Measurements from ENCODE around the gene PTPN4.
"Not testable (repeated sequence)": the region's sequence is repeated elsewhere in the genome, so short reads cannot be mapped to it uniquely, and the experiment has no call there.

The PTPN4 gene

GRCh38 chr2:119801040-119801439 is 41.3 kb downstream of the PTPN4 start:
- Histone ChIP-seq H3K36me3 (ENCODE audit: low read depth) (no peaks in the 10 kb centered on the region), H3K9me3 (ENCODE audit: severe bottlenecking) (no peaks in the 10 kb centered on the region), H3K27ac (ENCODE audit: poor library complexity, severe bottlenecking) (no peak overlapping the region), H3K4me1 (ENCODE audit: insufficient read depth, poor library complexity, severe bottlenecking) (no peaks in the 10 kb centered on the region), H3K4me3 (ENCODE audit: severe bottlenecking) (no peak overlapping the region), H3K27me3 (ENCODE audit: insufficient read depth, poor library complexity, severe bottlenecking) (no peaks in the 10 kb centered on the region)
- ATAC-seq (ENCODE audit: low read depth), result no peak
- DNase-seq (ENCODE audit: low spot score), result no peak
- no peak for TF ChIP-seq CTCF (IDR thresholded peaks at IDR 0.05; ENCODE audit: poor library complexity, severe bottlenecking)

DNA sequence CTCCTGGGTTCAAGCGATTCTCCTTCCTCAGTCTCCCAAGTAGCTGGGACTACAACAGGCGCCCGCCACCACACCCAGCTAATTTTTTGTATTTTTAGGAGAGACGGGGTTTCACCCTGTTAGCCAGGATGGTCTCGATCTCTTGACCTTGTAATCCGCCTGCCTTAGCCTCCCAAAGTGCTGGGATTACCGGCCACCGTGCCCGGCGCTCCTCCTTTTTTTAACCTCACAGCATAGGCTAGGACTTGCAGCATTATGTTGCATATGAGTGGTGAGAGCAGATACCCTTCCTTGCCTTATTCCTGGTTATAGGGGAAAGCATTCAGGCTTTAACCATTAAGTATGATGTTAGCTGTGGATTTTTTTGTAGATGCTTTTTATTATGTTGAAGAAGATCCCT is 42.3 kb downstream of the PTPN4 start:
- not testable (repeated sequence) for H3K9me3 ChIP-seq (ENCODE audit: severe bottlenecking); DNase-seq (ENCODE audit: low spot score); H3K4me1 ChIP-seq (ENCODE audit: insufficient read depth, poor library complexity, severe bottlenecking); H3K36me3 ChIP-seq (ENCODE audit: low read depth); ATAC-seq (ENCODE audit: low read depth); H3K27me3 ChIP-seq (ENCODE audit: insufficient read depth, poor library complexity, severe bottlenecking); H3K27ac ChIP-seq (ENCODE audit: poor library complexity, severe bottlenecking); H3K4me3 ChIP-seq (ENCODE audit: severe bottlenecking)

DNA sequence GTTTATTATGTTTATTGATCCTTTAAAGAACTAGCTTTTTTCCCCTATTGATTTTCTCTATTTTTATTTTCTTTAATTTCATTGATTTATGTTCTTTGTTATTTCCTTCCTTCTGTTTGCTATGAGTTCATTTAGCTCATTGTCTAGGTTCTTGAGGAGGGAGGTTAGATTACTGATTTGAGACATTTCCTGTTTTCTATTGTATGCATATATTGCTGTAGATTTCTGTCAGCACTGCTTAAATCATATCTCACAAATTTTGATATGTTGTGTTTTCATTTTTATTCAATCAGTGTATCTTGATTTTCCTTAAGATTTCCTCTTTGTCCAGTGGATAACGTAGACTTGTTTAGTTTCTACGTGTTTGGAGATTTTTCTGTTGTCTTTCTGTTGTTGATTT is 43.4 kb downstream of the PTPN4 start:
- Histone ChIP-seq H3K9me3 (ENCODE audit: severe bottlenecking) (no peaks in the 10 kb centered on the region), H3K27ac (ENCODE audit: poor library complexity, severe bottlenecking) (no peak overlapping the region), H3K4me3 (ENCODE audit: severe bottlenecking) (no peak overlapping the region), H3K4me1 (ENCODE audit: insufficient read depth, poor library complexity, severe bottlenecking) (no peaks in the 10 kb centered on the region), H3K36me3 (ENCODE audit: low read depth) (no peaks in the 10 kb centered on the region), H3K27me3 (ENCODE audit: insufficient read depth, poor library complexity, severe bottlenecking) (no peaks in the 10 kb centered on the region)
- ATAC-seq (ENCODE audit: low read depth), result no peak
- no peak for DNase-seq (ENCODE audit: low spot score)
- TF ChIP-seq CTCF (IDR thresholded peaks at IDR 0.05; ENCODE audit: poor library complexity, severe bottlenecking), result no peak

GRCh38 chr2:119804409-119804808 is 44.7 kb downstream of the PTPN4 start:
- not testable (repeated sequence) for H3K27ac ChIP-seq (ENCODE audit: poor library complexity, severe bottlenecking); ATAC-seq (ENCODE audit: low read depth); H3K27me3 ChIP-seq (ENCODE audit: insufficient read depth, poor library complexity, severe bottlenecking); H3K4me3 ChIP-seq (ENCODE audit: severe bottlenecking); H3K9me3 ChIP-seq (ENCODE audit: severe bottlenecking); DNase-seq (ENCODE audit: low spot score); H3K36me3 ChIP-seq (ENCODE audit: low read depth)
- peaks cover 12% of the 10 kb centered on the region for H3K4me1 ChIP-seq (ENCODE audit: insufficient read depth, poor library complexity, severe bottlenecking)

- ATAC-seq (ENCODE audit: low read depth), result no peak
- Histone ChIP-seq H3K27me3 (ENCODE audit: insufficient read depth, poor library complexity, severe bottlenecking) (no peaks in the 10 kb centered on the region), H3K4me3 (ENCODE audit: severe bottlenecking) (no peak overlapping the region), H3K9me3 (ENCODE audit: severe bottlenecking) (no peaks in the 10 kb centered on the region), H3K4me1 (ENCODE audit: insufficient read depth, poor library complexity, severe bottlenecking) (peaks cover 23% of the 10 kb centered on the region), H3K27ac (ENCODE audit: poor library complexity, severe bottlenecking) (peak overlapping the region; percentile 72), H3K36me3 (ENCODE audit: low read depth) (peaks cover 21% of the 10 kb centered on the region; the same call in 1 of the 2 replicates)
- no peak for DNase-seq (ENCODE audit: low spot score)
- no peak for TF ChIP-seq CTCF (IDR thresholded peaks at IDR 0.05; ENCODE audit: poor library complexity, severe bottlenecking)
Measured at GRCh38 chr2:119808516-119809147, 48.9 kb downstream of the PTPN4 start.

GRCh38 chr2:119809339-119810048 is 49.8 kb downstream of the PTPN4 start:
- ATAC-seq (ENCODE audit: low read depth) (peak; percentile 71; the same call in 2 of the 3 replicates), DNase-seq (ENCODE audit: low spot score) (no peak)
- Histone ChIP-seq H3K27ac (ENCODE audit: poor library complexity, severe bottlenecking) (peak overlapping the region; percentile 72), H3K9me3 (ENCODE audit: severe bottlenecking) (no peaks in the 10 kb centered on the region), H3K4me1 (ENCODE audit: insufficient read depth, poor library complexity, severe bottlenecking) (peaks cover 23% of the 10 kb centered on the region), H3K27me3 (ENCODE audit: insufficient read depth, poor library complexity, severe bottlenecking) (no peaks in the 10 kb centered on the region), H3K36me3 (ENCODE audit: low read depth) (peaks cover 21% of the 10 kb centered on the region; the same call in 1 of the 2 replicates), H3K4me3 (ENCODE audit: severe bottlenecking) (no peak overlapping the region)
- no peak for TF ChIP-seq CTCF (IDR thresholded peaks at IDR 0.05; ENCODE audit: poor library complexity, severe bottlenecking)

All from RWPE2 (cell line).